GM12873 (cell line): ENCODE measurements around the gene GPR152.

Experiments used
- TF ChIP-seq, protein P1 (sequence below): IDR thresholded peaks from 2 replicates; pipeline ENCODE4 v1.5.1; 2012; ENCODE audit warnings: low read depth, mild to moderate bottlenecking, moderate library complexity, low read length, control low read depth; ENCODE audit not compliant: insufficient read depth; ENCODE audit errors: missing control alignments

GPR152 gene, protein sequence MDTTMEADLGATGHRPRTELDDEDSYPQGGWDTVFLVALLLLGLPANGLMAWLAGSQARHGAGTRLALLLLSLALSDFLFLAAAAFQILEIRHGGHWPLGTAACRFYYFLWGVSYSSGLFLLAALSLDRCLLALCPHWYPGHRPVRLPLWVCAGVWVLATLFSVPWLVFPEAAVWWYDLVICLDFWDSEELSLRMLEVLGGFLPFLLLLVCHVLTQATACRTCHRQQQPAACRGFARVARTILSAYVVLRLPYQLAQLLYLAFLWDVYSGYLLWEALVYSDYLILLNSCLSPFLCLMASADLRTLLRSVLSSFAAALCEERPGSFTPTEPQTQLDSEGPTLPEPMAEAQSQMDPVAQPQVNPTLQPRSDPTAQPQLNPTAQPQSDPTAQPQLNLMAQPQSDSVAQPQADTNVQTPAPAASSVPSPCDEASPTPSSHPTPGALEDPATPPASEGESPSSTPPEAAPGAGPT

DNA sequence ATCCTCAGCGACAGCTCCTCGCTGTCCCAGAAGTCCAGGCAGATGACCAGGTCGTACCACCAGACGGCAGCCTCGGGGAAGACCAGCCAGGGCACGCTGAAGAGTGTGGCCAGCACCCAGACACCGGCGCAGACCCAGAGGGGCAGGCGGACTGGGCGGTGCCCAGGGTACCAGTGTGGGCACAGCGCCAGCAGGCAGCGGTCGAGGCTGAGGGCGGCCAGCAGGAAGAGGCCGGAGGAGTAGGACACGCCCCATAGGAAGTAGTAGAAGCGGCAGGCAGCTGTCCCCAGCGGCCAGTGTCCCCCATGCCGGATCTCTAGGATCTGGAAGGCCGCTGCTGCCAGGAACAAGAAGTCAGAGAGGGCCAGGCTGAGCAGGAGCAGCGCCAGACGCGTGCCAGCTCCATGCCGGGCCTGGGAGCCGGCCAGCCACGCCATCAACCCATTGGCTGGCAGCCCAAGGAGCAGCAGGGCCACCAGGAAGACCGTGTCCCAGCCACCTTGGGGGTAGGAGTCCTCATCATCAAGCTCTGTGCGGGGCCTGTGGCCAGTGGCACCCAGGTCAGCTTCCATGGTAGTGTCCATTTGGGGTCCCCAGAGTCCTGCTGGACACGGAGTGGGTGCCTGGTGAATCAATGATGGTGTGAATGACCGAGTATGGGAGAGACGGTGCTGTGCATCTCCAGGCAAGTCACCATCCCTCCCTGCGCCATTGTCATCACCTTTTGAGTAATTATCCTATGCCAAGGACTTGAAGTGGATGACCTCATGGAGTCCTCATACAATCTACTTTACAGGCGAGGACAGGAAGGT, at the start of gene GPR152:
Gene GPR152 (minus strand): TSS at position 589 of the 812 bp plus-strand sequence. CDS start 5 bp downstream, at position 584.
- TF ChIP-seq, protein P1, sequence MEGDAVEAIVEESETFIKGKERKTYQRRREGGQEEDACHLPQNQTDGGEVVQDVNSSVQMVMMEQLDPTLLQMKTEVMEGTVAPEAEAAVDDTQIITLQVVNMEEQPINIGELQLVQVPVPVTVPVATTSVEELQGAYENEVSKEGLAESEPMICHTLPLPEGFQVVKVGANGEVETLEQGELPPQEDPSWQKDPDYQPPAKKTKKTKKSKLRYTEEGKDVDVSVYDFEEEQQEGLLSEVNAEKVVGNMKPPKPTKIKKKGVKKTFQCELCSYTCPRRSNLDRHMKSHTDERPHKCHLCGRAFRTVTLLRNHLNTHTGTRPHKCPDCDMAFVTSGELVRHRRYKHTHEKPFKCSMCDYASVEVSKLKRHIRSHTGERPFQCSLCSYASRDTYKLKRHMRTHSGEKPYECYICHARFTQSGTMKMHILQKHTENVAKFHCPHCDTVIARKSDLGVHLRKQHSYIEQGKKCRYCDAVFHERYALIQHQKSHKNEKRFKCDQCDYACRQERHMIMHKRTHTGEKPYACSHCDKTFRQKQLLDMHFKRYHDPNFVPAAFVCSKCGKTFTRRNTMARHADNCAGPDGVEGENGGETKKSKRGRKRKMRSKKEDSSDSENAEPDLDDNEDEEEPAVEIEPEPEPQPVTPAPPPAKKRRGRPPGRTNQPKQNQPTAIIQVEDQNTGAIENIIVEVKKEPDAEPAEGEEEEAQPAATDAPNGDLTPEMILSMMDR, result no peak

DNA sequence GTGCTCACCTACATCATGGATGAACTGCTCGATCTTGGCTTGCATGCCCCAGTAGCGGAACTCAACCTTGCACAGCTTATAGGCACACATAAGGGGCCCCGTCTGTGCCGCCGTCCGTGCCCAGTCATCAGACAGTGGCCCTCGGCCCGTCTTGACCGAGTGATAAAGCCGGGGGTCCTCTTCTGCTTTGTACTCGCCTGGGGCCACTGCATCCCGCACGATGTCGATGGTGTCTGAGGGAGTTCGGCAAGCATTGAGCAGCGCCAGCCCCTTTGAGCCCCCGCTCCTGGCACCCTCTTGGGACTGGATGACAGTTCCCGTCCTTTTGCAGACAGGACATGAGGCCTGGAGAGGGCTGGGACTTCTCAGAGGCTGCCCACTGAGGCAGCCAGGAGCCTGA, 49.3 kb upstream of the GPR152 start:
- TF ChIP-seq, protein P1, result no peak

DNA sequence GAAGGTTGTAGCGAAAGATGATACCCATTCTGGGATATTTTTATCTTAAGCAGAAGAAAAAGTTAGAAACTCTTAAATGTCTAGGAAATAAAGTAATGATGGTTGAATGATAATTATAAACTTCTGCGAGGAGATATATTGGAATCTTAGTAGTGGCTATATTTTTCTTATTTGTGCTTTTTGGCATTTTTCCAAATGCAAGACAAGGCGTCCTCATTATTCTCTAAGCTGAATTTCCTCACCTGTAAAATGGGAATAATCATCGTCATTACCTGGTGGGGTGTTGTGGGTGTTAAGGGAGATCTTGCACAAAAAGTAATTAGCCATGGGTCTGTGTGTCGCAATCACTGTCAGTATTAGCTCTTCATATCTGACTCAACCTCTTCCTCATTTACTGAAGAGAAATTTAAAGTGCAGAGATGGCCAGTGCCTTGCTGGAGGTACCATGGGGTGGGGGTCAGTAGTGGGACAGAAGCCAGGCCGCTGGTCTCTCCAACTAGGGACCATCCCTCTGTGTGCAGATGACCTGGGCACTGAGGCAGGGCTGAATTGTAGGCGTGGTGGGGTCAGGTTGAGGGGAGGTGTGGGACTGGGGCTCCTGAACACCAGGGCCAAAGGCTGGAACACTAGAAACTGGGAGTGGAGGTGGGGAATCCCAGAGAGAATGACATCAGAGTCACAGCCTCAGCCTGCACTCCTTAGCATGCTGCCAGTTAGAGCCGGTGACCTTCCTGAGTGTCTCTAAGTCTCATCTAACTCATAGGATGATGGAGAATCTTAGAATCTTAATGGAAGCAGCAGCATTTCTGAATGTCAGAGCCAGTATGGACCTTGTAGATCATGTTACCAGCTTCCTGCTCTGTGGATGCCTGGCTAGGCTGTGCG, 48.5 kb upstream of the GPR152 start:
- TF ChIP-seq, protein P1, result no peak

DNA sequence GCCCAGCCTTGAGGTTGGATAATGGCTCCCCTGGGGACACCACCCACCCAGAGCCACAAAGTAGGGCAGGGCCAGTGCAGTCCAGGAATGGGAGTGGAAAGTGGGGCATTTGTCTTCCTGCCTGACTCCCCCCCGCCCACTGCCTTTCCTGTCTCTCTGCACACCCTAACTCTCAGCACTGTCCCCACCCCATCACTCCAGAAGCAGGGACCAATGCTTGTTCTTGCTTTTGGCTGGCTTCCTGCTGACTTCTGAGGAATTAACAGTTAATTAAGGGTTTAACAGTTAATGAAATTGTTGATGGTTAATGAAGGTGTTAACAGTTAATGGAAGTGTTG, 47.9 kb upstream of the GPR152 start:
- TF ChIP-seq, protein P1, result no peak

DNA sequence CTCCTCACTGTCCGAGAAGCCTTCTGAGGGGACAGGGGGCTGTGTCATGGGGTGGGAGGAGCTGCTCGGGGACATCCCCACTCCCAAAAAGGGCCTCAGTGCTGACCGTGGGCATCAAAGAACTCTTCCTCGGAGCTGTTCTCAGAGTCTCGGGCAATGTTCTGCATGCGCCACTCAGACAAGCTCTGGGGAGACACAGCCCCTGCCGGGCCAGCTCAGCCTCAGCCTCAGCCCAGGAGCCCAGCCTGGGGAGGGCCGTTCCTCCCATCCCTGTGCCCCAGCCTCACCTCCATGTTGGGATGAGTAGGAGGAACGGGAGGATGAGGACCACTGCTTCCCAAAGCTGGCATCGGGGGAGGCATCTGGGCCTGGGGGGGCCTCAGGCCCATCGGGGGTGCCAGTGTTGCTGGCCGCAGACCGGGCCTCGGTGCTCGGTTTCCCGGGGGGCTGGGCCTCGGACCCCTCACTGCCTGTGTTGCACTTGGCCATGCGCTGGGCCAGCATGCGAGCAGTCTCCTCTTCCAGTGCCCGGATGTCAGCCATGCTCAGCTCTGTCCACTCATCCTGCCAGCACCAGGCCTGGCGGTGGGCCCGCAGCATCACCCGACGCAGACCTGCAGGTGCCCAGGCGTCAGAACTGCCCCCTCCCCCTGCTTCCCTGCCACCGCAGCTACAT, 47.4 kb upstream of the GPR152 start:
- TF ChIP-seq, protein P1, result no peak

DNA sequence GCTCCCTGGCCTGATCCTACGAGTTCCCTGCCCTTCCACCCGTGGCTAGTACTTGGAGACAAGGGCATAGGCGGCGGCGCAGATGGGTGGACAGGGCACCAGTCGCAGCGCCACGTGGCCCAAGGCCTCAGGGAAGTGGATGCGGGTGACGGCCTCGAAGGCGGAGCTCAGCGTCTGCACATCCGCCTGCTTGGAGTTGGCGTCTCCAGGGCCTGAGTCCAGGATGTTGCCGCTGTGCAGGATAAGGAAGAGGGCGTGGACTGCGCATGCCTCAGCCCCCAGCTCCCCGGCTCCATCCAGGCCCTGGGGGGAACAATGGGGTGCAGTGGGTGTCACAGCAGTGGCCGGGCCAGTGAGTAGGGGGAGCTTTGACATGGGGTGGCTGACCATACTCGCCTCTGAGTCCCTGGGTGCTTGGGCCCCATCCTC, 46.0 kb upstream of the GPR152 start:
- TF ChIP-seq, protein P1, result no peak
